ENCODE results near the gene KCNH4.

The KCNH4 gene

DNA sequence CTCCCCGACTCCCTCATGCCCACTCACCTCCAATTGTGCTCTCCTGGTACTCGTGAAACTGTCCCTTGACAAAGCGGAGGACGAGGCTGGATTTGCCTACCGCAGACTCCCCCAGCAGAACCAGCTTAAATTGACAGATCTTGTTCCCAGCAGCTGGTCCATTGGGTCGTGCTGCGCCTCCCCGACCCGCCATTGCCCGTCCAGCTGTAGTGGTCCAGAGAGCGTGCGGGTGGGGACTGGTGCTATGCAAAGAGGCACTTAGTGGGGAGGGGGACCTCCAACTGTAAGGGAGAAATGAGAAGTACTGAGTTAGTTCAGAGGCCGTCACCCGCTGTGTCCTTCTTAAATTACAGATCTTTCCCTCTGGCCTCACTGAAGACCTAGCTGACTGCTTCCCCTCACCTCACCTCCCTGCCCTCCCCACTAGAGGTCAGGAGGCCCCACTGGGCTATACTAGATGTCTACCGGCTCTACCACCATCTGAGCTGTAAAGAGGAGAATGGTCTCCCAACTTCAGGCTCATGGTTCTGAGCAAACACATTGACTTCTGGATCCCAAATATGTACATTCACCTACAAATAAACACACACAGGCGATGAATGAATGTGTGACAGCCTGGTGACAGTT is 50.5 kb downstream of the KCNH4 start:
- Histone ChIP-seq H3K27ac (ENCODE audit: extremely low read depth, low read depth, low read length) (no peak overlapping the region), H3K4me1 (ENCODE audit: control insufficient read depth, insufficient read depth, low read length) (peaks cover 18% of the 10 kb centered on the region), H3K4me3 (ENCODE audit: low read depth, low read length) (no peak overlapping the region), H3K36me3 (ENCODE audit: control insufficient read depth in 2 of 2, insufficient read depth in 1 of 2, low read length in 2 of 2) (peaks cover 38 to 85% of the 10 kb centered on the region in 2 experiments), H3K9me3 (ENCODE audit: control insufficient read depth, insufficient read depth, low read depth, low read length) (no peaks in the 10 kb centered on the region)
- CTCF ChIA-PET, result interaction anchor here (0.6 to 1.9 kb wide), 7 partner anchors 11 to 118 kb away, joined by 3 to 5 read pairs (median 4); partner anchors contain the start of gene NKIRAS2
- POLR2A ChIA-PET, result interaction anchor here (1.2 kb wide), 1 partner anchor 10 kb away, joined by 4 read pairs; no protein-coding TSS in a partner anchor
- no peak for TF ChIP-seq ZBTB1 (tag by site-specific recombination; IDR thresholded peaks at IDR 0.05)
- TF ChIP-seq, protein P1, sequence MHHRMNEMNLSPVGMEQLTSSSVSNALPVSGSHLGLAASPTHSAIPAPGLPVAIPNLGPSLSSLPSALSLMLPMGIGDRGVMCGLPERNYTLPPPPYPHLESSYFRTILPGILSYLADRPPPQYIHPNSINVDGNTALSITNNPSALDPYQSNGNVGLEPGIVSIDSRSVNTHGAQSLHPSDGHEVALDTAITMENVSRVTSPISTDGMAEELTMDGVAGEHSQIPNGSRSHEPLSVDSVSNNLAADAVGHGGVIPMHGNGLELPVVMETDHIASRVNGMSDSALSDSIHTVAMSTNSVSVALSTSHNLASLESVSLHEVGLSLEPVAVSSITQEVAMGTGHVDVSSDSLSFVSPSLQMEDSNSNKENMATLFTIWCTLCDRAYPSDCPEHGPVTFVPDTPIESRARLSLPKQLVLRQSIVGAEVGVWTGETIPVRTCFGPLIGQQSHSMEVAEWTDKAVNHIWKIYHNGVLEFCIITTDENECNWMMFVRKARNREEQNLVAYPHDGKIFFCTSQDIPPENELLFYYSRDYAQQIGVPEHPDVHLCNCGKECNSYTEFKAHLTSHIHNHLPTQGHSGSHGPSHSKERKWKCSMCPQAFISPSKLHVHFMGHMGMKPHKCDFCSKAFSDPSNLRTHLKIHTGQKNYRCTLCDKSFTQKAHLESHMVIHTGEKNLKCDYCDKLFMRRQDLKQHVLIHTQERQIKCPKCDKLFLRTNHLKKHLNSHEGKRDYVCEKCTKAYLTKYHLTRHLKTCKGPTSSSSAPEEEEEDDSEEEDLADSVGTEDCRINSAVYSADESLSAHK (tag by site-specific recombination; IDR thresholded peaks at IDR 0.05), result no peak
- TF ChIP-seq, protein P2, sequence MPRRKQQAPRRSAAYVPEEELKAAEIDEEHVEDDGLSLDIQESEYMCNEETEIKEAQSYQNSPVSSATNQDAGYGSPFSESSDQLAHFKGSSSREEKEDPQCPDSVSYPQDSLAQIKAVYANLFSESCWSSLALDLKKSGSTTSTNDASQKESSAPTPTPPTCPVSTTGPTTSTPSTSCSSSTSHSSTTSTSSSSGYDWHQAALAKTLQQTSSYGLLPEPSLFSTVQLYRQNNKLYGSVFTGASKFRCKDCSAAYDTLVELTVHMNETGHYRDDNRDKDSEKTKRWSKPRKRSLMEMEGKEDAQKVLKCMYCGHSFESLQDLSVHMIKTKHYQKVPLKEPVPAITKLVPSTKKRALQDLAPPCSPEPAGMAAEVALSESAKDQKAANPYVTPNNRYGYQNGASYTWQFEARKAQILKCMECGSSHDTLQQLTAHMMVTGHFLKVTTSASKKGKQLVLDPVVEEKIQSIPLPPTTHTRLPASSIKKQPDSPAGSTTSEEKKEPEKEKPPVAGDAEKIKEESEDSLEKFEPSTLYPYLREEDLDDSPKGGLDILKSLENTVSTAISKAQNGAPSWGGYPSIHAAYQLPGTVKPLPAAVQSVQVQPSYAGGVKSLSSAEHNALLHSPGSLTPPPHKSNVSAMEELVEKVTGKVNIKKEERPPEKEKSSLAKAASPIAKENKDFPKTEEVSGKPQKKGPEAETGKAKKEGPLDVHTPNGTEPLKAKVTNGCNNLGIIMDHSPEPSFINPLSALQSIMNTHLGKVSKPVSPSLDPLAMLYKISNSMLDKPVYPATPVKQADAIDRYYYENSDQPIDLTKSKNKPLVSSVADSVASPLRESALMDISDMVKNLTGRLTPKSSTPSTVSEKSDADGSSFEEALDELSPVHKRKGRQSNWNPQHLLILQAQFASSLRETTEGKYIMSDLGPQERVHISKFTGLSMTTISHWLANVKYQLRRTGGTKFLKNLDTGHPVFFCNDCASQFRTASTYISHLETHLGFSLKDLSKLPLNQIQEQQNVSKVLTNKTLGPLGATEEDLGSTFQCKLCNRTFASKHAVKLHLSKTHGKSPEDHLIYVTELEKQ (tag by site-specific recombination; IDR thresholded peaks at IDR 0.05; ENCODE audit: borderline replicate concordance), result no peak
- TF ChIP-seq, protein P3, sequence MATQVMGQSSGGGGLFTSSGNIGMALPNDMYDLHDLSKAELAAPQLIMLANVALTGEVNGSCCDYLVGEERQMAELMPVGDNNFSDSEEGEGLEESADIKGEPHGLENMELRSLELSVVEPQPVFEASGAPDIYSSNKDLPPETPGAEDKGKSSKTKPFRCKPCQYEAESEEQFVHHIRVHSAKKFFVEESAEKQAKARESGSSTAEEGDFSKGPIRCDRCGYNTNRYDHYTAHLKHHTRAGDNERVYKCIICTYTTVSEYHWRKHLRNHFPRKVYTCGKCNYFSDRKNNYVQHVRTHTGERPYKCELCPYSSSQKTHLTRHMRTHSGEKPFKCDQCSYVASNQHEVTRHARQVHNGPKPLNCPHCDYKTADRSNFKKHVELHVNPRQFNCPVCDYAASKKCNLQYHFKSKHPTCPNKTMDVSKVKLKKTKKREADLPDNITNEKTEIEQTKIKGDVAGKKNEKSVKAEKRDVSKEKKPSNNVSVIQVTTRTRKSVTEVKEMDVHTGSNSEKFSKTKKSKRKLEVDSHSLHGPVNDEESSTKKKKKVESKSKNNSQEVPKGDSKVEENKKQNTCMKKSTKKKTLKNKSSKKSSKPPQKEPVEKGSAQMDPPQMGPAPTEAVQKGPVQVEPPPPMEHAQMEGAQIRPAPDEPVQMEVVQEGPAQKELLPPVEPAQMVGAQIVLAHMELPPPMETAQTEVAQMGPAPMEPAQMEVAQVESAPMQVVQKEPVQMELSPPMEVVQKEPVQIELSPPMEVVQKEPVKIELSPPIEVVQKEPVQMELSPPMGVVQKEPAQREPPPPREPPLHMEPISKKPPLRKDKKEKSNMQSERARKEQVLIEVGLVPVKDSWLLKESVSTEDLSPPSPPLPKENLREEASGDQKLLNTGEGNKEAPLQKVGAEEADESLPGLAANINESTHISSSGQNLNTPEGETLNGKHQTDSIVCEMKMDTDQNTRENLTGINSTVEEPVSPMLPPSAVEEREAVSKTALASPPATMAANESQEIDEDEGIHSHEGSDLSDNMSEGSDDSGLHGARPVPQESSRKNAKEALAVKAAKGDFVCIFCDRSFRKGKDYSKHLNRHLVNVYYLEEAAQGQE (tag by site-specific recombination; IDR thresholded peaks at IDR 0.05), result no peak

DNA sequence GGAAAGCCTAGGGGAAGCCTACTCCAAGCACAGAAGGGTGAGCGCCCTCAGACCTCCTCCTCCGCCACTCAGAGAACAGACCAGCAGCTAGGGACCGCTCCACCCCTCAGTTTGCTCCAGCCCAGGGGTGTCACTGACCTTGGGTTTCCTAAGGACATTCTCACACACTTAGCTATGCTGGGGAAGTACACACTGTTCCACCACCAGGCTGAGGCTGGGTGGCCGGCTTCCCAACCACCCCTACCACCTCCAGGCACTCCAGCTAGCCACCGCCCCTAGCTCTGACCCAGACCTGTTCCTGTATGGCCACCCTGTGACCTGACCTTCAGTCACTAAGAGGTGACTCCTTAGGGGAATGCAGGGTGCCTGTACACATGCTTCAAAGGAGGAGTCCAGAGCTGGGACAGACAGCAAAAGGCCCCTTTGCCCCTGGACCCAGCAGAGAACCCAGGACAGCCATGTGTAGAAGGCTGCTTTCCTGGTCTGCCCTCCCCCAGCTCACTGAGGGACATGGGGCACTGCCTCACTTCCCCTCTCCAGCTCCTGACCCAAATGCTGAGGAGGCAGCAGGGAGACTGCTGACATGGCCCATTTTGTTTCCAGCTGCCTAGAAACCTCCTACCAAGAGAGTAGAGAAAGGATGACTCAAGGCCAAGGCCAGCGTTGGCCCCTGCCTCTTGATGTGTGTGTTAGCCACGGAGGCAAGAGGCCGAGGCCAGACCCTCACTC is 51.7 kb downstream of the KCNH4 start:
- Histone ChIP-seq H3K4me1 (ENCODE audit: control insufficient read depth, insufficient read depth, low read length) (peaks cover 17% of the 10 kb centered on the region), H3K9me3 (ENCODE audit: control insufficient read depth, insufficient read depth, low read depth, low read length) (no peaks in the 10 kb centered on the region), H3K4me3 (ENCODE audit: low read depth, low read length) (no peak overlapping the region), H3K36me3 (ENCODE audit: control insufficient read depth in 2 of 2, insufficient read depth in 1 of 2, low read length in 2 of 2) (peaks cover 39 to 89% of the 10 kb centered on the region in 2 experiments), H3K27ac (ENCODE audit: extremely low read depth, low read depth, low read length) (no peak overlapping the region)
- TF ChIP-seq, protein P4, sequence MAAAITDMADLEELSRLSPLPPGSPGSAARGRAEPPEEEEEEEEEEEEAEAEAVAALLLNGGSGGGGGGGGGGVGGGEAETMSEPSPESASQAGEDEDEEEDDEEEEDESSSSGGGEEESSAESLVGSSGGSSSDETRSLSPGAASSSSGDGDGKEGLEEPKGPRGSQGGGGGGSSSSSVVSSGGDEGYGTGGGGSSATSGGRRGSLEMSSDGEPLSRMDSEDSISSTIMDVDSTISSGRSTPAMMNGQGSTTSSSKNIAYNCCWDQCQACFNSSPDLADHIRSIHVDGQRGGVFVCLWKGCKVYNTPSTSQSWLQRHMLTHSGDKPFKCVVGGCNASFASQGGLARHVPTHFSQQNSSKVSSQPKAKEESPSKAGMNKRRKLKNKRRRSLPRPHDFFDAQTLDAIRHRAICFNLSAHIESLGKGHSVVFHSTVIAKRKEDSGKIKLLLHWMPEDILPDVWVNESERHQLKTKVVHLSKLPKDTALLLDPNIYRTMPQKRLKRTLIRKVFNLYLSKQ (tag by site-specific recombination; IDR thresholded peaks at IDR 0.05; ENCODE audit: borderline replicate concordance), result no peak
- TF ChIP-seq ZNF548 (tag by site-specific recombination; IDR thresholded peaks at IDR 0.05), result no peak
- no peak for TF ChIP-seq ZNF664 (tag by site-specific recombination; IDR thresholded peaks at IDR 0.05)
- TF ChIP-seq TCF7L2 (IDR thresholded peaks at IDR 0.05; ENCODE audit: borderline replicate concordance, low read depth, low read length), result no peak
- no peak for TF ChIP-seq ZIC2 (tag by site-specific recombination; IDR thresholded peaks at IDR 0.05)
- TF ChIP-seq TRIM28 (IDR thresholded peaks at IDR 0.05; ENCODE audit: borderline replicate concordance, low read length), result no peak
- no peak for TF ChIP-seq ZBTB1 (tag by site-specific recombination; IDR thresholded peaks at IDR 0.05)
- ChIA-PET POLR2A (interaction anchor here (0.6 kb wide), 1 partner anchor 267 kb away, joined by 3 read pairs; no protein-coding TSS in a partner anchor), CTCF (interaction anchor here (0.5 to 1.9 kb wide), 5 partner anchors 10 to 109 kb away, joined by 3 to 4 read pairs (median 3); partner anchors contain the start of gene NKIRAS2)
